Right lobe of liver (tissue), 6 donors: ENCODE data around the gene APBA1. TPM values are rescaled to one million over a fixed set of nuclear protein-coding genes. Genes with fewer than 3 reads are reported as not detected.

ENCODE experiments used
- ATAC-seq, 4 donors: fragments of 200-7000 bp; cut with Tn5 transposase; one replicate each; pipeline ENCODE4 v1.9.1; 2020; ENCODE audit warnings: mild to moderate bottlenecking in 4 of 4, moderate library complexity in 4 of 4
- DNase-seq, 3 donors: peaks; one replicate each; pipeline ENCODE4 v3.0.0-alpha.2; 2020
- H3K27ac ChIP-seq, 3 donors: fragments of 200-600 bp; one replicate each; pipeline ENCODE4 v1.8.0; 2022
- H3K27me3 ChIP-seq, 2 donors: fragments of 200-600 bp; one replicate each; pipeline ENCODE4 v1.8.0; 2022
- H3K36me3 ChIP-seq, 4 donors: fragments of 200-600 bp; sonication (generic) in 1 of 4; one replicate each; pipeline versions ENCODE4 v1.5.1 to v1.8.0; 2017 to 2022; ENCODE audit warnings: control low read depth in 1 of 4
- H3K4me1 ChIP-seq, 4 donors: fragments of 200-600 bp; sonication (generic) in 1 of 4; one replicate each; pipeline versions ENCODE4 v1.5.1 to v1.8.0; 2017 to 2022; ENCODE audit warnings: control low read depth in 1 of 4
- H3K4me3 ChIP-seq, 3 donors: fragments of 200-600 bp; one replicate each; pipeline ENCODE4 v1.8.0; 2022
- H3K9me3 ChIP-seq, 4 donors: fragments of 200-600 bp; sonication (generic) in 1 of 4; one replicate each; pipeline versions ENCODE4 v1.5.1 to v1.8.0; 2017 to 2022; ENCODE audit warnings: control low read depth in 1 of 4
- POLR2A ChIP-seq: fragments of 450-650 bp; IDR thresholded peaks from one replicate; pipeline ENCODE4 v1.6.1; 2017; ENCODE audit warnings: antibody characterized with exemption, mild to moderate bottlenecking
- WGBS: methylation state at CpG from one replicate; pipeline ENCODE4 v1.1.6; 2018; ENCODE audit warnings: low coverage, low lambda C conversion rate; ENCODE audit not compliant: insufficient coverage; ENCODE audit errors: missing lambda C conversion rate; 5-methylcytosine and 5-hydroxymethylcytosine counted together
- intact Hi-C, 2 donors: fragments of 100-400 bp; cut with DNase I; formaldehyde crosslinking; loops; one replicate each; pipeline versions ENCODE4 v1.11.2 to v1.14.1; 2022
- long read RNA-seq: library from polyadenylated mRNA; unstranded; transcript quantifications from one replicate; pipeline ENCODE4 v2.0.0, GENCODE V29; 2019
- total RNA-seq, 6 experiments: library from RNA; depleted of rRNA in 2 of 6; stranded (reverse); fragments of >200 nt in 2 of 6; fragmentation: NEBNext Ultra II Directional in 3 of 6; extraction: Animal tissue kit (Norgen Biotek cat#: 25700) in 3 of 6; gene quantifications; one replicate each; pipeline versions ENCODE4 v1.1.0 to v1.2.4, GENCODE V29; 2016 to 2023
- TF ChIP-seq, protein P1 (sequence below), 4 donors: fragments of 200-600 bp in 3 of 4; fragments of 450-650 bp in 1 of 4; IDR thresholded peaks; one replicate each; pipeline versions ENCODE4 v1.5.1 to v1.8.0; 2016 to 2022; ENCODE audit warnings: antibody characterized with exemption in 4 of 4, mild to moderate bottlenecking in 2 of 4
- donor health status: DM: no; HTN: yes; CAD: no.
- donor health status: DM: no; HTN: no; CAD: no.
- donor health status: DM: no; HTN: no; CAD: no.
- donor health status: DM: no; HTN: yes; CAD: no.
- donor health status: DM: no; HTN: yes; CAD: no.

Gene APBA1
- total RNA-seq = 10 to 100 TPM in 4 of 6 experiments, 1 to 10 TPM in 2; 6.6 to 25.5 (median 16.7) TPM
- long read RNA-seq = 0 reads

- Histone ChIP-seq H3K4me1 (peaks cover 0 to 5% (median 2%) of the 10 kb centered on the region in 4 donors), H3K4me3 (peak within 1 kb of the TSS; percentile 71 to 83 (median 76)), H3K27me3 (no peaks in the 10 kb centered on the region), H3K36me3 (no peaks in the 10 kb centered on the region), H3K27ac (peak within 1 kb of the TSS; percentile 84 to 98 (median 91)), H3K9me3 (no peaks in the 10 kb centered on the region)
- ATAC-seq (peak; percentile 69 to 85 (median 80)), DNase-seq (peak; percentile 79 to 83 (median 82))
- intact Hi-C loops = loop anchor here in 1 of 2 donors (10.0 kb wide), 1 partner anchor 83 kb away; no protein-coding TSS in a partner anchor
- TF ChIP-seq, protein P1, sequence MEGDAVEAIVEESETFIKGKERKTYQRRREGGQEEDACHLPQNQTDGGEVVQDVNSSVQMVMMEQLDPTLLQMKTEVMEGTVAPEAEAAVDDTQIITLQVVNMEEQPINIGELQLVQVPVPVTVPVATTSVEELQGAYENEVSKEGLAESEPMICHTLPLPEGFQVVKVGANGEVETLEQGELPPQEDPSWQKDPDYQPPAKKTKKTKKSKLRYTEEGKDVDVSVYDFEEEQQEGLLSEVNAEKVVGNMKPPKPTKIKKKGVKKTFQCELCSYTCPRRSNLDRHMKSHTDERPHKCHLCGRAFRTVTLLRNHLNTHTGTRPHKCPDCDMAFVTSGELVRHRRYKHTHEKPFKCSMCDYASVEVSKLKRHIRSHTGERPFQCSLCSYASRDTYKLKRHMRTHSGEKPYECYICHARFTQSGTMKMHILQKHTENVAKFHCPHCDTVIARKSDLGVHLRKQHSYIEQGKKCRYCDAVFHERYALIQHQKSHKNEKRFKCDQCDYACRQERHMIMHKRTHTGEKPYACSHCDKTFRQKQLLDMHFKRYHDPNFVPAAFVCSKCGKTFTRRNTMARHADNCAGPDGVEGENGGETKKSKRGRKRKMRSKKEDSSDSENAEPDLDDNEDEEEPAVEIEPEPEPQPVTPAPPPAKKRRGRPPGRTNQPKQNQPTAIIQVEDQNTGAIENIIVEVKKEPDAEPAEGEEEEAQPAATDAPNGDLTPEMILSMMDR (IDR thresholded peaks at IDR 0.05) = peak in 1 of 4 donors; percentile 7
- TF ChIP-seq POLR2A = peak; percentile 42
- WGBS = 0% methylated on average over 25 of the region's 92 CpGs
Measured at GRCh38 chr9:69671879-69672595, at the start of gene APBA1. Gene APBA1, minus strand, starts transcription at chr9:69672371.

DNA sequence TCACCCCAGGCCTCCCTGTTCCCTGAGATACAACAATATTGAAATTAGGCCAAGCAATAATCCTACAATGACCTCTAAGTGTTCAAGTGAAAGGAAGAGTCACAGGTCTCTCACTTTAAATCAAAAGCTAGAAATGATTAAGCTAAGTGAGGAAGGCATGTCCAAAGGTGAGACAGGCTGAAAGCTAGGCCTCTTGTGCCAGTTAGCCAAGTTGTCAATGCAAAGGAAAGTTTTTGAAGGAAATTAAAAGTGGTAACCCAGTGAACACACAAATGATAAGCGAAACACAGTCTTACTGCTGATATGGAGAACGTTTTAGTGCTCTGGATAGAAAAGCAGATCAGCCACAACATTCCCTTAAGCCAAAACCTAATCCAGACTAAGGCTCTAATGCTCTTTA is 47.8 kb upstream of the APBA1 start:
- Histone ChIP-seq H3K4me1 (peaks cover 0 to 10% (median 0%) of the 10 kb centered on the region in 4 donors), H3K36me3 (peaks cover 0 to 33% (median 6%) of the 10 kb centered on the region in 4 donors), H3K4me3 (no peak overlapping the region), H3K27me3 (no peaks in the 10 kb centered on the region), H3K9me3 (no peaks in the 10 kb centered on the region), H3K27ac (no peak overlapping the region)
- DNase-seq (no peak), ATAC-seq (peak in 1 of 4 donors; percentile 38)
- intact Hi-C loops = no loop called here
- WGBS = 50% methylated on average over 2 of the region's 2 CpGs
- TF ChIP-seq, protein P1 (IDR thresholded peaks at IDR 0.05) = no peak
- no peak for TF ChIP-seq POLR2A

- H3K36me3 ChIP-seq = peaks cover 0 to 30% (median 6%) of the 10 kb centered on the region in 4 donors
Measured at GRCh38 chr9:69719367-69719766, 47.2 kb upstream of the APBA1 start.

DNA sequence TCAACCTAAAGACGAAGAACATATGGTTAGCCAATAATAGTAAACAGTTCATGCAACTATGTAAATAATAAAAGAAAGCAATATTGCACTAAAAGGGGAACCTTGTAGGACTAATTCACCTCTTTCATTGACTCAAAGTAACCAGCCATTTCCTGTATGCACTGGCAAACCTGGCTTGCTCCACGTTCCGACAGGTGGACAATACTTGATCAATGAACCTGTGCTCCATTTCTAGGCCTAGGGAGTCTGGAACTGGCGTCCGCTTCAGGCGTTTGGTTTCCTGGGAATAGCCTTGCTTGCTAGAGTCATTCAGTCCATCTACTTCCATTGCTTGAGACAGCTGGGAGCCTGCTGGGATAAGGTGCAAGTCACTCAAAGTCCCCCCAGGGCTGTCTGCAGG is 46.0 kb upstream of the APBA1 start:
- TF ChIP-seq, protein P1 (IDR thresholded peaks at IDR 0.05) = no peak
- TF ChIP-seq POLR2A = no peak
- Histone ChIP-seq H3K27me3 (no peaks in the 10 kb centered on the region), H3K4me1 (peaks cover 0 to 10% (median 0%) of the 10 kb centered on the region in 4 donors), H3K9me3 (no peaks in the 10 kb centered on the region), H3K27ac (no peak overlapping the region), H3K4me3 (no peak overlapping the region), H3K36me3 (peaks cover 0 to 21% (median 6%) of the 10 kb centered on the region in 4 donors)
- 73% methylated on average over 5 of the region's 6 CpGs for WGBS
- no peak for DNase-seq
- intact Hi-C loops = no loop called here
- ATAC-seq = no peak

More at GRCh38 chr9:69719367-69719766, 47.2 kb upstream of the APBA1 start:
- H3K4me1 ChIP-seq = peaks cover 0 to 10% (median 0%) of the 10 kb centered on the region in 4 donors
- ATAC-seq = no peak
- WGBS = 88% methylated on average over 3 of the region's 3 CpGs
- intact Hi-C loops = no loop called here
- no peaks in the 10 kb centered on the region for H3K9me3 ChIP-seq
- H3K27ac ChIP-seq = no peak overlapping the region
- no peak overlapping the region for H3K4me3 ChIP-seq
- no peak for TF ChIP-seq POLR2A
- TF ChIP-seq, protein P1 (IDR thresholded peaks at IDR 0.05) = no peak
- no peaks in the 10 kb centered on the region for H3K27me3 ChIP-seq
- DNase-seq = no peak
